ENCODE data around the gene GRM7.

The GRM7 gene

DNA sequence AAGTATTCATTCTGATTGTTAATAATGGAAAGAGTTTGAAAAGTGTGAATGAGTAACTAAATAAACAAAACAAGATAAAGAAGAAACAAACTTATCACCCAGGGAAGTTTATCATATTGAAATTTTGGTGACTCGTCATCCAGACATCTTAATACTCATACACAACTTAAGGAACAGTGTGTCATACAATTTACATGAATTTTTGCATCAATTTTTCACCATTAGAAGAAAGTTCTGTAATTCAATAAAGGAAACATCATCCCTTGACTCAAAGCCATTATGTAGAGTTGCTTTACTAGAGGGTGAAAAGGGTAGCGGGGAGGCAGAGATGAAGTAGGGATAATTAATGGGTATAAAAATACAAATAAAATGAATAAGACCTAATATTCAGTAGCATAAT, 536.2 kb downstream of the GRM7 start:
- no peak for TF ChIP-seq YY2 (tag by site-specific recombination; IDR thresholded peaks at IDR 0.05)
- TF ChIP-seq, protein P1, sequence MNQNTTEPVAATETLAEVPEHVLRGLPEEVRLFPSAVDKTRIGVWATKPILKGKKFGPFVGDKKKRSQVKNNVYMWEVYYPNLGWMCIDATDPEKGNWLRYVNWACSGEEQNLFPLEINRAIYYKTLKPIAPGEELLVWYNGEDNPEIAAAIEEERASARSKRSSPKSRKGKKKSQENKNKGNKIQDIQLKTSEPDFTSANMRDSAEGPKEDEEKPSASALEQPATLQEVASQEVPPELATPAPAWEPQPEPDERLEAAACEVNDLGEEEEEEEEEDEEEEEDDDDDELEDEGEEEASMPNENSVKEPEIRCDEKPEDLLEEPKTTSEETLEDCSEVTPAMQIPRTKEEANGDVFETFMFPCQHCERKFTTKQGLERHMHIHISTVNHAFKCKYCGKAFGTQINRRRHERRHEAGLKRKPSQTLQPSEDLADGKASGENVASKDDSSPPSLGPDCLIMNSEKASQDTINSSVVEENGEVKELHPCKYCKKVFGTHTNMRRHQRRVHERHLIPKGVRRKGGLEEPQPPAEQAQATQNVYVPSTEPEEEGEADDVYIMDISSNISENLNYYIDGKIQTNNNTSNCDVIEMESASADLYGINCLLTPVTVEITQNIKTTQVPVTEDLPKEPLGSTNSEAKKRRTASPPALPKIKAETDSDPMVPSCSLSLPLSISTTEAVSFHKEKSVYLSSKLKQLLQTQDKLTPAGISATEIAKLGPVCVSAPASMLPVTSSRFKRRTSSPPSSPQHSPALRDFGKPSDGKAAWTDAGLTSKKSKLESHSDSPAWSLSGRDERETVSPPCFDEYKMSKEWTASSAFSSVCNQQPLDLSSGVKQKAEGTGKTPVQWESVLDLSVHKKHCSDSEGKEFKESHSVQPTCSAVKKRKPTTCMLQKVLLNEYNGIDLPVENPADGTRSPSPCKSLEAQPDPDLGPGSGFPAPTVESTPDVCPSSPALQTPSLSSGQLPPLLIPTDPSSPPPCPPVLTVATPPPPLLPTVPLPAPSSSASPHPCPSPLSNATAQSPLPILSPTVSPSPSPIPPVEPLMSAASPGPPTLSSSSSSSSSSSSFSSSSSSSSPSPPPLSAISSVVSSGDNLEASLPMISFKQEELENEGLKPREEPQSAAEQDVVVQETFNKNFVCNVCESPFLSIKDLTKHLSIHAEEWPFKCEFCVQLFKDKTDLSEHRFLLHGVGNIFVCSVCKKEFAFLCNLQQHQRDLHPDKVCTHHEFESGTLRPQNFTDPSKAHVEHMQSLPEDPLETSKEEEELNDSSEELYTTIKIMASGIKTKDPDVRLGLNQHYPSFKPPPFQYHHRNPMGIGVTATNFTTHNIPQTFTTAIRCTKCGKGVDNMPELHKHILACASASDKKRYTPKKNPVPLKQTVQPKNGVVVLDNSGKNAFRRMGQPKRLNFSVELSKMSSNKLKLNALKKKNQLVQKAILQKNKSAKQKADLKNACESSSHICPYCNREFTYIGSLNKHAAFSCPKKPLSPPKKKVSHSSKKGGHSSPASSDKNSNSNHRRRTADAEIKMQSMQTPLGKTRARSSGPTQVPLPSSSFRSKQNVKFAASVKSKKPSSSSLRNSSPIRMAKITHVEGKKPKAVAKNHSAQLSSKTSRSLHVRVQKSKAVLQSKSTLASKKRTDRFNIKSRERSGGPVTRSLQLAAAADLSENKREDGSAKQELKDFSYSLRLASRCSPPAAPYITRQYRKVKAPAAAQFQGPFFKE (tag by site-specific recombination; IDR thresholded peaks at IDR 0.05; ENCODE audit: borderline replicate concordance): no peak
- TF ChIP-seq, protein P2, sequence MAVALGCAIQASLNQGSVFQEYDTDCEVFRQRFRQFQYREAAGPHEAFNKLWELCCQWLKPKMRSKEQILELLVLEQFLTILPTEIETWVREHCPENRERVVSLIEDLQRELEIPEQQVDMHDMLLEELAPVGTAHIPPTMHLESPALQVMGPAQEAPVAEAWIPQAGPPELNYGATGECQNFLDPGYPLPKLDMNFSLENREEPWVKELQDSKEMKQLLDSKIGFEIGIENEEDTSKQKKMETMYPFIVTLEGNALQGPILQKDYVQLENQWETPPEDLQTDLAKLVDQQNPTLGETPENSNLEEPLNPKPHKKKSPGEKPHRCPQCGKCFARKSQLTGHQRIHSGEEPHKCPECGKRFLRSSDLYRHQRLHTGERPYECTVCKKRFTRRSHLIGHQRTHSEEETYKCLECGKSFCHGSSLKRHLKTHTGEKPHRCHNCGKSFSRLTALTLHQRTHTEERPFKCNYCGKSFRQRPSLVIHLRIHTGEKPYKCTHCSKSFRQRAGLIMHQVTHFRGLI (tag by site-specific recombination; IDR thresholded peaks at IDR 0.05): no peak
- TF ChIP-seq, protein P3, sequence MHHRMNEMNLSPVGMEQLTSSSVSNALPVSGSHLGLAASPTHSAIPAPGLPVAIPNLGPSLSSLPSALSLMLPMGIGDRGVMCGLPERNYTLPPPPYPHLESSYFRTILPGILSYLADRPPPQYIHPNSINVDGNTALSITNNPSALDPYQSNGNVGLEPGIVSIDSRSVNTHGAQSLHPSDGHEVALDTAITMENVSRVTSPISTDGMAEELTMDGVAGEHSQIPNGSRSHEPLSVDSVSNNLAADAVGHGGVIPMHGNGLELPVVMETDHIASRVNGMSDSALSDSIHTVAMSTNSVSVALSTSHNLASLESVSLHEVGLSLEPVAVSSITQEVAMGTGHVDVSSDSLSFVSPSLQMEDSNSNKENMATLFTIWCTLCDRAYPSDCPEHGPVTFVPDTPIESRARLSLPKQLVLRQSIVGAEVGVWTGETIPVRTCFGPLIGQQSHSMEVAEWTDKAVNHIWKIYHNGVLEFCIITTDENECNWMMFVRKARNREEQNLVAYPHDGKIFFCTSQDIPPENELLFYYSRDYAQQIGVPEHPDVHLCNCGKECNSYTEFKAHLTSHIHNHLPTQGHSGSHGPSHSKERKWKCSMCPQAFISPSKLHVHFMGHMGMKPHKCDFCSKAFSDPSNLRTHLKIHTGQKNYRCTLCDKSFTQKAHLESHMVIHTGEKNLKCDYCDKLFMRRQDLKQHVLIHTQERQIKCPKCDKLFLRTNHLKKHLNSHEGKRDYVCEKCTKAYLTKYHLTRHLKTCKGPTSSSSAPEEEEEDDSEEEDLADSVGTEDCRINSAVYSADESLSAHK (tag by site-specific recombination; IDR thresholded peaks at IDR 0.05): no peak
- H3K4me1 ChIP-seq (ENCODE audit: control insufficient read depth, insufficient read depth, low read length): no peaks in the 10 kb centered on the region
- POLR2A ChIA-PET: no interaction called here
- CTCF ChIA-PET: no interaction called here
- H3K9me3 ChIP-seq (ENCODE audit: control insufficient read depth, insufficient read depth, low read depth, low read length): no peaks in the 10 kb centered on the region
- H3K4me3 ChIP-seq (ENCODE audit: low read depth, low read length): no peak overlapping the region
- H3K36me3 ChIP-seq (ENCODE audit: control insufficient read depth in 2 of 2, insufficient read depth in 1 of 2, low read length in 2 of 2): no peaks in the 10 kb centered on the region
- H3K27ac ChIP-seq (ENCODE audit: extremely low read depth, low read depth, low read length): no peak overlapping the region

DNA sequence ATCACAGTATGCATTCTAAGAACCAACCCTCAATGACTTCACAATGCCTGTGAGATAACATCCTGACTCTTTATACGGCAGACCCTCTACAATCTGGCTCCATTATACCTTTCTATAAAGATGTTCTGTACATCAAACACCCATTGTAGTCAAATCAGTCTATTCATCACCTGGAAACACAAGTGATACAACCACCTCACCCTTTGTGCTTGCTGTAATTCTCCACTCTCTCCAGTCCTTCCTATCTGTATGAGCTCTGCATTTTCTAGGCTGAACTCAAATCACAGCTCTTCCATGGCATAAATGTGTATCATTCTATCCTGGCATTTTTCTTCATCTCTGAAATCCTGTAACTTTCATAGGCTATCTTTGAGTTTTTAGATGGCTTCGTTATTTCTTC, 539.4 kb downstream of the GRM7 start:
- no peaks in the 10 kb centered on the region for H3K4me1 ChIP-seq (ENCODE audit: control insufficient read depth, insufficient read depth, low read length)
- no peak for TF ChIP-seq ZNF624 (tag by site-specific recombination; IDR thresholded peaks at IDR 0.05)
- TF ChIP-seq ZNF660 (tag by site-specific recombination; IDR thresholded peaks at IDR 0.05): no peak
- no peak for TF ChIP-seq ZNF37A (tag by site-specific recombination; IDR thresholded peaks at IDR 0.05)
- no peak for TF ChIP-seq KLF10 (tag by site-specific recombination; IDR thresholded peaks at IDR 0.05)
- TF ChIP-seq, protein P4, sequence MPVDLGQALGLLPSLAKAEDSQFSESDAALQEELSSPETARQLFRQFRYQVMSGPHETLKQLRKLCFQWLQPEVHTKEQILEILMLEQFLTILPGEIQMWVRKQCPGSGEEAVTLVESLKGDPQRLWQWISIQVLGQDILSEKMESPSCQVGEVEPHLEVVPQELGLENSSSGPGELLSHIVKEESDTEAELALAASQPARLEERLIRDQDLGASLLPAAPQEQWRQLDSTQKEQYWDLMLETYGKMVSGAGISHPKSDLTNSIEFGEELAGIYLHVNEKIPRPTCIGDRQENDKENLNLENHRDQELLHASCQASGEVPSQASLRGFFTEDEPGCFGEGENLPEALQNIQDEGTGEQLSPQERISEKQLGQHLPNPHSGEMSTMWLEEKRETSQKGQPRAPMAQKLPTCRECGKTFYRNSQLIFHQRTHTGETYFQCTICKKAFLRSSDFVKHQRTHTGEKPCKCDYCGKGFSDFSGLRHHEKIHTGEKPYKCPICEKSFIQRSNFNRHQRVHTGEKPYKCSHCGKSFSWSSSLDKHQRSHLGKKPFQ (tag by site-specific recombination; IDR thresholded peaks at IDR 0.05): no peak
- TF ChIP-seq ZNF843 (tag by site-specific recombination; IDR thresholded peaks at IDR 0.05): no peak
- TF ChIP-seq ZNF629 (tag by site-specific recombination; IDR thresholded peaks at IDR 0.05): no peak
- no peak for TF ChIP-seq SP2 (tag by site-specific recombination; IDR thresholded peaks at IDR 0.05)
- TF ChIP-seq, protein P5, sequence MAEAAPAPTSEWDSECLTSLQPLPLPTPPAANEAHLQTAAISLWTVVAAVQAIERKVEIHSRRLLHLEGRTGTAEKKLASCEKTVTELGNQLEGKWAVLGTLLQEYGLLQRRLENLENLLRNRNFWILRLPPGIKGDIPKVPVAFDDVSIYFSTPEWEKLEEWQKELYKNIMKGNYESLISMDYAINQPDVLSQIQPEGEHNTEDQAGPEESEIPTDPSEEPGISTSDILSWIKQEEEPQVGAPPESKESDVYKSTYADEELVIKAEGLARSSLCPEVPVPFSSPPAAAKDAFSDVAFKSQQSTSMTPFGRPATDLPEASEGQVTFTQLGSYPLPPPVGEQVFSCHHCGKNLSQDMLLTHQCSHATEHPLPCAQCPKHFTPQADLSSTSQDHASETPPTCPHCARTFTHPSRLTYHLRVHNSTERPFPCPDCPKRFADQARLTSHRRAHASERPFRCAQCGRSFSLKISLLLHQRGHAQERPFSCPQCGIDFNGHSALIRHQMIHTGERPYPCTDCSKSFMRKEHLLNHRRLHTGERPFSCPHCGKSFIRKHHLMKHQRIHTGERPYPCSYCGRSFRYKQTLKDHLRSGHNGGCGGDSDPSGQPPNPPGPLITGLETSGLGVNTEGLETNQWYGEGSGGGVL (tag by site-specific recombination; IDR thresholded peaks at IDR 0.05): no peak
- TF ChIP-seq ZNF747 (tag by site-specific recombination; IDR thresholded peaks at IDR 0.05): no peak
- TF ChIP-seq, protein P6, sequence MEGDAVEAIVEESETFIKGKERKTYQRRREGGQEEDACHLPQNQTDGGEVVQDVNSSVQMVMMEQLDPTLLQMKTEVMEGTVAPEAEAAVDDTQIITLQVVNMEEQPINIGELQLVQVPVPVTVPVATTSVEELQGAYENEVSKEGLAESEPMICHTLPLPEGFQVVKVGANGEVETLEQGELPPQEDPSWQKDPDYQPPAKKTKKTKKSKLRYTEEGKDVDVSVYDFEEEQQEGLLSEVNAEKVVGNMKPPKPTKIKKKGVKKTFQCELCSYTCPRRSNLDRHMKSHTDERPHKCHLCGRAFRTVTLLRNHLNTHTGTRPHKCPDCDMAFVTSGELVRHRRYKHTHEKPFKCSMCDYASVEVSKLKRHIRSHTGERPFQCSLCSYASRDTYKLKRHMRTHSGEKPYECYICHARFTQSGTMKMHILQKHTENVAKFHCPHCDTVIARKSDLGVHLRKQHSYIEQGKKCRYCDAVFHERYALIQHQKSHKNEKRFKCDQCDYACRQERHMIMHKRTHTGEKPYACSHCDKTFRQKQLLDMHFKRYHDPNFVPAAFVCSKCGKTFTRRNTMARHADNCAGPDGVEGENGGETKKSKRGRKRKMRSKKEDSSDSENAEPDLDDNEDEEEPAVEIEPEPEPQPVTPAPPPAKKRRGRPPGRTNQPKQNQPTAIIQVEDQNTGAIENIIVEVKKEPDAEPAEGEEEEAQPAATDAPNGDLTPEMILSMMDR (tag by site-specific recombination; IDR thresholded peaks at IDR 0.05): no peak
- TF ChIP-seq ZNF501 (tag by site-specific recombination; IDR thresholded peaks at IDR 0.05): no peak
- no peak for TF ChIP-seq REPIN1 (tag by site-specific recombination; IDR thresholded peaks at IDR 0.05; ENCODE audit: low read depth)
- TF ChIP-seq ZNF211 (tag by site-specific recombination; IDR thresholded peaks at IDR 0.05; ENCODE audit: low read depth): no peak
- TF ChIP-seq ZNF621 (tag by site-specific recombination; IDR thresholded peaks at IDR 0.05): no peak
- no peak for TF ChIP-seq ZNF354C (tag by site-specific recombination; IDR thresholded peaks at IDR 0.05; ENCODE audit: borderline replicate concordance, low read depth)
- TF ChIP-seq ZNF248 (tag by site-specific recombination; IDR thresholded peaks at IDR 0.05): no peak

More for the DNA sequence above, 539.4 kb downstream of the GRM7 start:
- no peaks in the 10 kb centered on the region for H3K36me3 ChIP-seq (ENCODE audit: control insufficient read depth in 2 of 2, insufficient read depth in 1 of 2, low read length in 2 of 2)
- ChIA-PET CTCF (no interaction called here), POLR2A (no interaction called here)
- H3K9me3 ChIP-seq (ENCODE audit: control insufficient read depth, insufficient read depth, low read depth, low read length): no peaks in the 10 kb centered on the region
- H3K4me3 ChIP-seq (ENCODE audit: low read depth, low read length): no peak overlapping the region
- no peak overlapping the region for H3K27ac ChIP-seq (ENCODE audit: extremely low read depth, low read depth, low read length)
